CD4-positive, alpha-beta T cell treated with Interleukin-4 for 4 hours (primary cell): Measurements from ENCODE around the gene TNFRSF1B.
"Not testable (repeated sequence)": the region's sequence is repeated elsewhere in the genome, so short reads cannot be mapped to it uniquely, and the experiment has no call there.

Source experiments
- DNase-seq: peaks from one replicate; pipeline ENCODE4 v3.0.0-alpha.2; 2020

The TNFRSF1B gene

DNA sequence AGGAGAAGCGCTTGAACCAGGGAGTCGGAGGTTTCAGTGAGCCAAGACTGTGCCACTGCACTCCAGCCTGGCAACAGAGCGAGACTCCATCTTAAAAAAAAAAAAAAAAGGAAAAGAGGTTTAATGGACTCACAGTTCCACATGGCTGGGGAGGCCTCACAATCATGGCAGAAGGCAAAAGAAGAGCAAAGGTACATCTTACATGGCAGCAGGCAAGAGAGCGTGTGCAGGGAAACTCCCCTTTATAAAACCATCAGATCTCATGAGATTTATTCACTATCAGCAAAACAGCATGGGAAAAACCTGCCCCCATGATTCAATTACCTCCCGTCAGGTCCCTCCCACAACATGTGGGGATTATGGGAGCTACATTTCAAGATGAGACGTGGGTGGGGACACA, 57.3 kb downstream of the TNFRSF1B start:
- DNase-seq = not testable (repeated sequence)

DNA sequence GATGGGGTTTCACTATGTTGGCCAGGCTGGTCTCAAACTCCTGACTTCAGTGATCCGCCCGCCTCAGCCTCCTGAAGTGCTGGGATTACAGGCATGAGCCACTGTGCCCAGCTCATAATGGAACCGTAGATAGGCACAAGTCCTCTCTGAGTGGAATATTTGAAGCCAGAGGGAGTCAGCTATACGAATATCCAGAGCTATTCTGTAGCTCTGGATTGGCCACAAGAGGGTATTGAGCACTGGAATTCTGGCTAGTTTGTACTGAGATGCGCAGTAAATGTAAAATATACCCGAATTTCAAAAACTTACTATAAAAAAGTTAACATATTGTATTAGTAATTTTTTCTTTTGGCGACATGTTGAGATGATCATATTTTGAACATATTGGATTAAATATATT, 62.2 kb downstream of the TNFRSF1B start:
- DNase-seq = no peak

GRCh38 chr1:12229386-12229834, 62.6 kb downstream of the TNFRSF1B start:
- no peak for DNase-seq

- peak; percentile 75 for DNase-seq
These were observed 63.2 kb downstream of the TNFRSF1B start, which contains the start of gene VPS13D for GRCh38 chr1:12229835-12230548. Gene VPS13D, plus strand, starts transcription at chr1:12230030. Its CDS starts 4,237 bp downstream, at chr1:12234267.

DNA sequence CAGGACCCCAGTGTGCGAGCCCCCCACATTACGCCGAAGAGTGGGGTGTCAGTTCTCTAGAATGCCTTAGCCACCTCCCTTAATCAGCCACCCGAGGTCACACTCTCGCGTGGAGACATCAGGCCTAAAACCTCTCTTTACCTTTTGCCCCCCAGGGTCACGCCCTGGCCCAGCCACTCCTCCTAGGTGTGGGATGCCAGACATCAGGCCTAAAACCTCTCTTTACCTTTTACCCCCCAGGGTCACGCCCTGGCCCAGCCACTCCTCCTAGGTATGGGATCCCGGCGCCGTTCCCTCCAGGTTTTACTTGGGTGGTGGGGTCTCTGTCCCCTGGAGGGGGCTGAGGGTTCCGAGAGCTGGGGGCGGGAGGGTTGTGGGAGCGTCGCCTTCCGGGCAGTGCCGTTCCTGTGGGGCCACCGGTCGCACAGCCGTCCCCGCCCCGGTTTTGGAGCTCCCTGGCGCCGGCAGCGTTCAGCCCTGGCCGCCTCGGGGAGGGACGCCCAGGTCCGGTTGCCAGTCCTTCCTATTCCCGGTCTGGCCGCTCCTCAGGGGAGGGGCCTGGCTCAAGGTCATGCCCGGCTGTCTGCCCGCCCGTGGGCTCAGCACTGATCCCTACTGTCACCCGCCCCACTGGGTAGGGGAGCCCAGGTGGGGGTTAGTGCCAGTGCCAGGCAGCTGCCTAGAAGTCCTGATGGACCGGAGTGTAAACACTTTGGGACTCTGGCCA, 63.9 kb downstream of the TNFRSF1B start:
- peak; percentile 13 for DNase-seq

DNA sequence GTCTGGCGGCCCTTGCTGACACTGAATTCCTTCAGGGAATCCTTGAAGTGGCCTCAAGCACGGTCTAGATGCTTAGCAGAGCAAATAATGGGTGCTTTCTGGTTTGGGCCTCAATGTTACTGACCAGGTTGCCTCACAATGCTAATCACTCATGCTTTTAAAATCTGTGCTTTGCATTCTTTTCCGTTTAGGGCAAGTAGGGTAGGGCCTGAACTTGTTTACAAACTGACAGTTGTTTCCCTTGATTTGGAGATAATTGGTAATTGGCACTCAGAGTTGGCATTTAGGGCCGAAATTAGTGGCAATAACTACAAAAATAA, 64.4 kb downstream of the TNFRSF1B start:
- DNase-seq = no peak

- no peak for DNase-seq
These were observed 65.4 kb downstream of the TNFRSF1B start for GRCh38 chr1:12232221-12232620.

DNA sequence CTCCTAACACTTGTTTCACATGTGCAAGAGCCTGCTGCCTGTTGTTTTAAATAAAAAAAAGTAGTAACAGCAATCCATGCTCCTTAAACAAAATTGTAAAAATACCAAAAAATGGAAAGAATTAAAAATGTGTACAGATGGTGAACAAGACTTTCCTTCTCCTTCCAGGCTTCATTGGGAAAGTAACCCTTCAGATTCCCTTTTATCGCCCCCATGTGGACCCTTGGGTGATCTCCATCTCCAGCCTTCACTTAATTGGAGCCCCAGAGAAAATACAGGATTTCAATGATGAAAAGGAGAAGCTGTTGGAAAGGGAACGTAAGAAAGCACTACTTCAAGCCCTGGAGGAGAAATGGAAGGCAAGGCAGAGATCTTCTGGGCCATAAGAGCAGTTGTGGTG, 77.3 kb downstream of the TNFRSF1B start:
- DNase-seq = peak; percentile 6

- DNase-seq = no peak
These were observed 77.8 kb downstream of the TNFRSF1B start for GRCh38 chr1:12244585-12244984.

- DNase-seq = no peak
These were observed 78.3 kb downstream of the TNFRSF1B start for GRCh38 chr1:12245116-12245515.

- DNase-seq = no peak
These were observed 78.9 kb downstream of the TNFRSF1B start for GRCh38 chr1:12245733-12246132.

- DNase-seq = no peak
These were observed 79.8 kb downstream of the TNFRSF1B start for GRCh38 chr1:12246584-12246983.

DNA sequence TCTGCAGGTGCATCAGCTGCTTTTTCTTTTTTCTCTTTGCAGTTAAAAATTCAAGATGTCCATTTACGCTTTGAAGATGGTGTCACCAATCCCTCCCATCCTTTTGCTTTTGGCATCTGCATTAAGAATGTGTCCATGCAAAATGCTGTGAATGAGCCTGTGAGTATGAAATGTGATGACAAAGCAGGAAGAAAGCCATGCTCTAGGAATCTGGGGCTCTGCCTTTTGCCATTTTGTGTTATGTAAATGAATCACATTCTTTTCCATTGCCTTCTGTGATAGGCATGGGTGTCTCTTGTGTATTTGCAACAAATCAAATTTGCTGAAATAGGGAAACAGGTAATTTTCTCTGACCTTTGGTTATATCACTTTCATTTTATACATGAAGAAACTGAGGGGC, 82.4 kb downstream of the TNFRSF1B start:
- DNase-seq = no peak

DNA sequence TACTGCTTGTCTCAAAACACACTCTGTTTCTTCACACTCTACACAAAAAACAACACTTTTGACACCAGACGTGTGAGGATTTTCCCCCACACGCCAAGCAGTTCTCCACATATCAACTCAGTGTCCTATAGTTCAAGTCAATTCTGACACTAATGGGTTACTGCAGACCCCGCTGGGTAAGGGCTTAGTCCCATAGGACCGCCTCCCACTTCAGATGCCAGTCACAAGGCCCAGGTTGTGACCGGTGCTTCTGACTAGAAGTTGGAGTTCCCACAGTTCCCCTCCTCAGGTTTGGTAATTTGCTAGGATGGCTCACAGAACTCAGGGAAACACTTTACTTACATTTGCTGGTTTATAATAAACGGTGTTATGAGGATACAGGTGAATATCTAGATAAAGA, 83.0 kb downstream of the TNFRSF1B start:
- no peak for DNase-seq

- DNase-seq = no peak
These were observed 84.7 kb downstream of the TNFRSF1B start for GRCh38 chr1:12251442-12251841.

DNA sequence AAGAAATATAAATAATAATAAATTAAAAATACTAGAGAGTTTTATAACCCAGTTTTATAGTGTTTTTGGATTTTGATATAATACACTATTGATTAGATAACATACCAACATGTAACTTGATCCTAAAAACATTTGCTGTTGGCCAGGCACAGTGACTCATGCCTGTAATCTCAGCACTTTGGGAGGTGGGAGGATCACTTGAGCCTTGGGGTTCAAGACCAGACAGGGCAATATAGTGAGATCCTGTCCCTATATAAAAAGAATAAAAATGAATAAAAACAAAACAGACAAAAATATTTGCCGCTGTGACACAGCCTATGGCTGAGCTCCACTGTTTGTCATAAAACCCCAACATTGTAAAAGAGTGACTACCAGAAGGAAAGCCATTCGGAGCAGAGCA, 89.1 kb downstream of the TNFRSF1B start:
- DNase-seq = no peak

DNA sequence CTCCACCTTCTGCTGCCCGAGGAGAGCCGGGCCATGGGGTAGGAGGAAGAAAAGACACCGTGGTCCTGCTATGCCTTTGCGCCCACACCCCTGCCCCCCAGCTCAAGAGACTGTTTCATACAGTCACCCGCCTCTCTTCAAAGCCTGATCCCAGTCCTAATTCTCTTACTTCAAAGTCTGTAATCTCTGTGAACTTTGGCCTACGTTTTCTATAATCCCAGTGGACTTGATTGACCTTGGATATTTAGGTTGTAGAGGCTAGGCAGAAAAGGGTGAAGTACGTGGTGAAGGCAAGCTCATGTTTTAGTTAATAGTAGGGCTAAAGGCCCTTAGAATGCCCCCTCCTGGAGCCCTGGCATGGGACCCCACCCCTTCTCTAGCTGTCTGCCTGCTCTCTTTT, 91.5 kb downstream of the TNFRSF1B start:
- DNase-seq = no peak
